ENCODE data around the gene CSTF3.
"Not testable (repeated sequence)": the region's sequence is repeated elsewhere in the genome, so short reads cannot be mapped to it uniquely, and the experiment has no call there.

CSTF3 gene

DNA sequence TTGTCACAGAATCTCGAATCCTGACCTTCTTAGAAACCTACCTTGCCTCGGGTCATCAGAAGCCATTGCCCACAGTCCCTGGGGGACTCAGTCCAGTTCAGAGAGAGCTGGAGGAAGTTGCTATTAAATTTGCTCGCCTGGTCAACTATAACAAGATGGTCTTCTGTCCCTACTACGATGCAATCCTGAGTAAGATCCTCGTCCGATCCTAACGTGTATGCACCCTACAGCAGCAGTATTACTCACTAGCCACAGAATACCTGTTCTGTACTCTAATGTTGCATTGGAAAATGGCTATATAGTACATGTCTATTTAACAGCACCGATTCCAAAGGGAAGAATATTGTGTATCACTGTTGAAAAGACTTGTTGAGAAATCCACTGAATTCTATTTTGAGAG lies 88.8 kb downstream of the CSTF3 start:
- no peak for DNase-seq

DNA sequence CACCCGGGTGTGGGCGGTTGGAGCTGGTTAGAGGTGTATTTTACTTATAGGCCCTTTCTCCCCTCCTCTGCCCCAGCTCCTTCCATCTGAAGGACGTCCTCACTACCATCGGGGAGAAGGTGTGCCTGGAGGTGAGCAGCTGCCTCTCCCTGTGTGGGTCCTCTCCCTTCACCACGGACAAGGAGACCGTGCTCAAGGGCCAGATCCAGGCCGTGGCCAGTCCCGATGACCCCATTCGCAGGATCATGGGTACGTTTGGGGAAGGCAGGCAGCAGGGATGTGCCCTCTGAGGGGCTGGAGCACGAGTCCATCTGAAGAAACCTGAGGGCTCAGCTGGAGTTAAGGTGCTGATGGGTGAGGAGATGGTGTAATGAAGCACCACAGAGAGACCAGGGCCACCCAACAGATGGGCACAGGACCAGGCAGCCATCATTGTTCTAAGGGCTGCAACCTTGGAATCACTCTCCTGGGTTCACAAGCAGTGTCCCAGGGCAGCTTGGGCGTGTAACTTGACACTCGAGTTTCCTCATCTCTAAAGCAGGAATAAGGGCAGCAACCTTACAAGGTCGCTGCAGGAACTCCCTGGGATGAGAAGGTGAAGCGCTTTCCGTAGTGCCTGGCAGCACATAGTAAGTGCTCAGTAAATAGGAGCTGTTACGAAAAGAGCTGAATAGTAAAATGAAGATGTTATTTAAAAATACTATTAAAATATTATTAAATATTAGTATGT lies 92.5 kb downstream of the CSTF3 start:
- no peak for DNase-seq

DNA sequence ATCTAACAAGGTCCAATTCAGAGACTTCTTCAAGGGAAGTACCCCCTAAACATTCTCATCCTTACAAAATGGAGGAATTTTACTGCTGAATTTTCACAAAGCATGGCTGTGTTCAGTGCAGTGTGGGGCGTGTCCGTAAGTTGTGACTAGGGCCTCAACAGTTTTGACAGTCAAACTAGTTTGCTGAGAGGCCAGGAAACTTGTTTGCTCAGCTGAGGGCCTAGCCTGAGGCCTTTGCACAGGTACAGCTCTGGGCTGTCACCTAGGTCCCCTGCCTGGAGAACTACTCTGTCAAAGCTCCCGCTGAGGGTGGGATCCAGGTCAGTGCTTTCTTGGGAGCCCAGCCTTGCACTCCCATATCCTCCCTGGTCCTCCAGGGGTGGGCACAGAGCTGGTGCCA lies 94.0 kb downstream of the CSTF3 start:
- no peak for DNase-seq

DNA sequence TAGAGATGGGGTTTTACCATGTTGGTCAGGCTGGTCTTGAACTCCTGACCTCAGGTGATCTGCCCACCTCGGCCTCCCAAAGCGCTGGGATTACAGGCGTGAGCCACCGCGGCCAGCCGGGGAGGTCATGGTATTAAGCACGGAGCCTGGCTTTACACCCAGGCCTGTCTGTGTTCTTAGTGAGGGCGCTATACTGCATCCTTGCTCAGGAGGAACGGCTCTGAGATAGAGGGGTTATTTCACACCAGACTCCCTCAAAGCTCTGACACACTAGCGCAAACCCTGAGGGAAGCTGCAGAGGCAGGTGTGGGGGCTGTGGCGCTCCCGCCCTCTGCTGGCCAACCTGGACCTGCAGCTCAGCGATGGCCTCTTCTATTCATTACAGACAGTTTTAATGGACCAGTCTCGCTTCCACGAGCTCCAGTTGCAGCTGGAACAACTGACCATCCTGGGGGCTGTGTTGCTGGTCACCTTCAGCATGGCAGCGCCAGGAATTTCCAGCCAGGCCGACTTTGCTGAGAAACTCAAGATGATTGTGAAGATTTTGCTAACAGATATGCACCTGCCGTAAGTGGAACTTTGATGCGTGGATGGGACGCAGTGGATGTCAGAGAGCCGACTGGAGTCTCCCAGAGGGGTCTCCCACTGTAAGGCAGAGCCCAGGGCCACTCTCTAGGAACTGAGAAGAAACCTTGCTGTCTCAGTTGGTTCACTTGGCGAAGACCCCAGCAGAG lies 95.7 kb downstream of the CSTF3 start:
- peak; percentile 25 to 63 for DNase-seq

DNA sequence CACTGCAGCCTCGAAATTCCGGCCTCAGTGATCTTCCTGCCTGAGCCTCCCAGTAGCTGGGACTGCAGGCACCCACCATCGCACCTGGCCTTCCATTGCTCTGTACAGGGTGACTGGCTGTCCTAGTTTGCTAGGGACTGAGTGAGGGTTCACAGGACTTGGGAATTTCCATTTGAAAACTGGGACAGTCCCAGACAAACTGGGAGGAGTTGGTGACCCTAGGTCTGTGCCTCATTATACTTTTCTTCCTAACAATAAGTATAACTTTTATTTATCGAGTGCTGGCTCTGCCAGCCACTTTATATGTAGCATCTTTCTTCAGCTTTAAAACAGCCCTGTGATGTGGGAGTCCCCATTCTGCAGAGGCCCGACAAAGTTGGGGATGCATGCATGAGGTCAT lies 96.4 kb downstream of the CSTF3 start:
- DNase-seq, result no peak

DNA sequence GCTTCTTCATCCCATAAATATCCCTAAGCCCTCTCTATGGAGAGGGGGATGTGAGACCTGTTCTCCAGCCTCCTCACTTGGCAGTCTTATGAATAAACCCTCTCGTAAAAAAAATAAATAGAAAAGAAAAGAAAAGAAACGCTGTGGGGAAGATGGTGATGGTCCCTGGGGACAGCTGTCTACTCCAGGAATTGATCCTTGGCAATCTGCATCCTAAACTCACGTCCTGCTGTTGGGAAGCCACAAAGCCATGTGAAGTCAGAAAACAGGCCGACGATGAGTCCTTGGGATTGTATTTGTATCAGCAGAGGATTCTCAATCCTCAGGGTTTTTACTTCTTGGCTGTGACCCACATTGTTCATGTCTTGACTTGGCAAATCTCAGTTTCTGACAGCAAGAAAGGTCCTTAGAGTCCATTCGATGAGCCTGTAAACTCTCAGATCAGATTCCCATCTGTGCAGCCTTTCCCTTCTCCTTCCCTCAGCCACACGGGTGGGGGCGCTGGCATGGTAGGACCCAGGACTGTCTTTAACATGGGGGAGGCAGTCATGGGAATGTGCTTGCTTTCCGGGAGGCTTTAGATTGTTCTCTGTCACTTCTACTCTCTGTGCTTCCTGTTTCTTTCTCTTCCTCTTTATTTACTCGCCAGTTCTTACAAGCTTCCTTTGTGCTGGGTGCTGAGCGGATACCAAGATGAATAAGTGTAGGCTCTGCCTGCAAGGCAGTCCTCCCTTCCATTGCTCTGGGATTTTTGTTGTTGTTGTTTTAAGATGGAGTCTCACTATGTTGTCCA lies 97.1 kb downstream of the CSTF3 start:
- peak in 1 of 2 donors; percentile 44 for DNase-seq

DNA sequence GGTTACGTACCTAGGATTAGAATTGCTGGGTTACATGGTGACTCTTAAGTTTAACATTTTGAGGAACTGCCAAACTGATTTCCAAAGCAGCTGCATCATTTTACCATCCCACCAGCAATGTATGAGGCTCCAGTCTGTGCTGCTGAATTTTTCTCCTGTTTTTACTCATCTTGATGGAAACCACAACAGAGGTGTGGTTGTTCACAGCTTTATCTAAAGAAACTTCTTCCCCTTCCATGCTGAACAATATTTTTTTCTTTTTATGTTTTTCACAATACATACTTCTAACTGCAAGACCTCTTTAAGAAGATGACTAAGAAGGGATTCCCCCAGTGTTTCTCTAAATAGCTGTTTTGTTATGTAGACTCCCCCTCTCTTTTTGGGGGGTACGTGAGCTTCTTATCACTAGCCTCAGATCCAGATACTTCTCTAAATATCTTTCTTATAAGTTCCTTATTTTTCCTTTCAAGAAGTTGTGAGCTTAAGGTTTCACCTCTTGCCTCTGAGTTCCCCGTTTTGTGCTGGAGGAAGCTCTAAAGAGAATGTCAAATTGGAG lies 97.9 kb downstream of the CSTF3 start:
- DNase-seq, result peak in 1 of 2 donors; percentile 97

DNA sequence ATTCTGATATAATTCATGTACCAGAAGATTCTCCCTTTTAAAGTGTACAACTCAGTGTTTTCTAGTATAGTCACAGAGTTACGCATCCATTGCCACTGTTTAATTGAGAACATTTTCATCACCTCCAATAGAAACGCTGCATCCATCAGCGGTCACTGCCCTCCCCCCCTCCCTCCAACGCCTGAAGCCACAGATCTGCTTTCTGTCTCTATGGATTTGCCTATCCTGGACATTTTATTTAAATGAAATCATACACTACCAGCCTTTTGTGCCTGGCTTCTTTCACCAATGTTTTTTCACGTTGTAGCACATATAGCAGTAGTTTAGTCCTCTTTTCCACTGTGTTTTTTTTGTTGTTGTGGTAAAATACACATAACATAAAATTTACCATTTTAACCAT lies 99.1 kb downstream of the CSTF3 start:
- no peak for DNase-seq

DNA sequence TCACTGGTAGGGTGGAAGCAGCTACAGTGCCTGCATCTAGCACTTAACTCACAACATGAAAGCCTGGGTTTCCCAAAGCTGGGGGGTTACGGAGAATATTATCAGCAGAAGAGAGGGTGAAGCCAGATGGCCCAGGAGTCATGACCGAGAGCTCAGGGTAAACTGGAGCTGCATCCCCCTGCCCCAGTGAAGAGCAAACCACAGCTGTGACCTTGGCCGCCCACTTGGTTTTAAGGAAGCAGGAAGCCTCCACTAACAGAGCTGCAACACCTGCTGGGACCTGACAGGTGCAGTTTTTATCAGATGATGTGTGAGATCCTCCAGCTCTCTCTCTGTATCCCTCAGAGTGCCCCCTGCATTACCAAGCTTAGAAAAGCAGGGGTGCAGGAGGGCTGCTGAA lies 101.0 kb downstream of the CSTF3 start:
- no peak for DNase-seq

DNA sequence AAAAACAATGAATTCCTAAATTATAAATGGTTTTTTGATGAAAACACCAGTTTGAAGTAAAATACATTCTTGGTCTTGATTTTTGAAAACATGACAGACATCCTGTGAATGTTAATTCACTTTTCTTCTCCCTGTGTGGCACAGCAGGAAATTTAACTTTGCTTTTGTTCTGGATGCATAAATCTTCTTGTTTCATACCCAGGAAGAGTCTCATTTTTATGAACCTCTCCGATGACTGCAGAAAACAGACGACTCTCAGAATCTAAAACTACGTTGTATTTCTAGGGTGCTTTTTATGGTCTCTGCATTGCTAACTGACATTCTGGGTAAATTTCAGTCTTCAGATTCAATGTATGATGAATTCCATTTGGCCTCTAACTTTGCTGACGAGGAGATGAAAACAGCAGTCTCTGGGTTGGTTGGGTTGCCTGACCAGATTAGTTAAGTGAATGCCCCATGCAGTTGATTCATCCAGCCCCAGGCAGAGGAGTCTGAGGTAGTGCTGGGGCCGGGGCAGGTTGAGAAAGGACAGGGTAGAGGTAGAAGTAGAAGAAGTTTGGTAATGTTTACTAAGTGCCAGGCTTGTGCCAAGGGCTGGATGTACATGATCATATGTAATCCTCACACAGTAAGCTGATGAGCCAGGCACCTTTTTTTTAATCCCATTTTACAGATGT lies 101.8 kb downstream of the CSTF3 start:
- DNase-seq, result no peak

DNA sequence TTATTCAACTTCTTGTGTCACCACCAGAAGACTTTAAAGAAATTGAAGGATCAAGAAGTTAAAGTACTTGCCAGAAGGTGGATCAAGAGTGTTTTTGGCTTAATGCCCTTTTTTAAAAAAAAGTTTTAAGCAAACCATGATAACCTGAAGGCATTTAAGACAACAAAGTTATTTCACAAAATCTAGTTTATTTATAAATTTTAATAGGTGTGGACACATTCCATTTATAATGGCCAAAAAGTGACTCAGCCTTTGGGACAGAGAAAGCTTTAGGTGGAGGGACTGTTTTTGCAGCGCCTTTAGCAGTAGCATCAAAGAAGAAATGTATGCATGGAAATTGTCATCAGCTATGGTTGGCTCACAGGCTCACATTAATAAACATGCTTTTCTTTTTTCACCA lies 104.0 kb downstream of the CSTF3 start:
- DNase-seq, result no peak

DNA sequence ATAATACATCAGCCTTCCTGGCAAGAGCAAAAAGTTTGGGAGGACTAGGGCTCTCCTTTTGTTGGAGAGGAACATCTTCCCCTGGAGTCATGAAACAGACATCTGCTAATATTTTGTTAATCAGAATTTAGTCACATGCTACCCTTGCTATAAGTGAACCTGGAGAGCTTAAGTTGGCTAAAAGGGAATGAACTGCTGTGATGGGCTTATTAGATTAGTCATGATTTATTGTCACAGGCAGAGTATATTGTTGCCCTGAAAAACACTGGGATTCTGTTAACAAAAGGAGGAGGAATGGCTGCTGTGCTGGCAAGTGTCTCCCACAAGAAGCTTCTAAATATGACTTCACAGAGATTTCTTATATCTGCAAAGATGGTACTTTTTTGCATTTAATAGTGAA lies 105.9 kb downstream of the CSTF3 start:
- no peak for DNase-seq

DNA sequence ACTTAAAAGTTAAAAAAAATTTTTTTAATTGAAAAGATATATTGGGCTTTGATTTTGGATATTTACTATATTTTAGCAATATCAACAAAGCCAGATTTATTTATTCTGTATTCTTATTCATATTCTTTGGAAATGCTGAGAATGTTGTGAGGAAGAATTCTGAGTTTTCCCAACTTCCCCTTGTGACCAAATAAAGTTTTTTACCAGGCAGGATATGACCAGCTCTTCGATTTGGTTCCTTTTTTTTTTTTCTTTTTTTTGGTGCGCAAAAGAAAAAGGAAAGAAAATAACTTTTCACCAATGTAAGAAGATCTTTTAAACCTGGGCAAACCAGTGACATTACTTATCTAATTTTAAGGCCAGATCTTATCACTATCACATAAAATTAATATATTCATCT lies 109.0 kb downstream of the CSTF3 start:
- DNase-seq, result no peak

DNA sequence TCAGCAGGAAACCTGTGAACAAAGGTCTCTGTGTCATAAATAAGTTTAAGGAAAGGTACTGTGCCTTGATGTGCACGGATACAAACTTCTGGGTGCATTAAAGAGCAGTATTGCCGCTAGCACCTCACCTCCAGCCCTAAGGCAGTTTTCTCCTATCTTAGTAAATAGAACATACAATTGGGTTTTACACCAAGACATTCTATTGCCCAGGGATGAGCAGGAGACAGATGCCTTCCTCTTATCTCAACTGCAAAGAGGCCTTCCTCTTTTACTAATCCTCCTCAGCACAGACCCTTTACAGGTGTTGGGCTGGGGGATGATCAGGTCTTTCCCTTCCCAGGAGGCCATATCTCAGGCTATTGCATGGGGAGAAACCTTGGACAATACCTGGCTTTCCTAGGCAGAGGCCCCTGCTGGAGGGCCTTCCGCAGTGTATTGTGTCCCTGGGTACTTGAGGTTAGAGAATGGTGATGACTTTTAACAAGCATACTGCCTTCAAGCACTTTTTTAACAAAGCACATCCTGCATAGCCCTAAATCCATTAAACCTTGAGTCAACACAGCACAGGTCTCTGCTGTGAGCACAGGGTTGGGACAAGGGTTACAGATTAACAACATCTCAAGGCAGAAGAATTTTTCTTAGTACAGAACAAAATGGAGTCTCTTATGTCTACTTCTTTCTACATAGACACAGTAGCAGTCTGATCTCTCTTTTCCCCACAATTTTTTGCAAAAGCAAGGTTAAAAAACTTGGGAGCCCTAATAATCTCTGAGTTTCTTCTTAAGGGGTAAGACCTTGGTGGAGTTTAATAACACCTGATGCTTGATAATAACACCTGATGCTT lies 111.5 kb downstream of the CSTF3 start:
- DNase-seq, result not testable (repeated sequence)

DNA sequence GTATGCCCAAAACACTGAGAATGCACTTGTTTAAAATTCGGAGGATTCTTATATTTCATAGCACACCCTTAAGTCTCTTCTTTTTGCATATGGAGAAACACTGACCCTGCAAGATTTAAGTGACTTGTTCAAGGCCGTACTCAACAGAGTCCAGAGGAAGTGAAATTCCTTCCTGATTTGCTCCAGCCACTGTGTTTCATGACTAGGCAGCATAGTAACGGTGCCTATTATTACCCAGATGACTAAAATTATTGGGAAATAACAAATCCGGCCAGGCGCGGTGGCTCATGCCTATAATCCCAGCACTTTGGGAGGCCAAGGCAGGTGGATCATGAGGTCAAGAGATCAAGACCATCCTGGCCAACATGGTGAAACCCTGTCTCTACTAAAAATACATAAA lies 112.6 kb downstream of the CSTF3 start:
- DNase-seq, result not testable (repeated sequence)

DNA sequence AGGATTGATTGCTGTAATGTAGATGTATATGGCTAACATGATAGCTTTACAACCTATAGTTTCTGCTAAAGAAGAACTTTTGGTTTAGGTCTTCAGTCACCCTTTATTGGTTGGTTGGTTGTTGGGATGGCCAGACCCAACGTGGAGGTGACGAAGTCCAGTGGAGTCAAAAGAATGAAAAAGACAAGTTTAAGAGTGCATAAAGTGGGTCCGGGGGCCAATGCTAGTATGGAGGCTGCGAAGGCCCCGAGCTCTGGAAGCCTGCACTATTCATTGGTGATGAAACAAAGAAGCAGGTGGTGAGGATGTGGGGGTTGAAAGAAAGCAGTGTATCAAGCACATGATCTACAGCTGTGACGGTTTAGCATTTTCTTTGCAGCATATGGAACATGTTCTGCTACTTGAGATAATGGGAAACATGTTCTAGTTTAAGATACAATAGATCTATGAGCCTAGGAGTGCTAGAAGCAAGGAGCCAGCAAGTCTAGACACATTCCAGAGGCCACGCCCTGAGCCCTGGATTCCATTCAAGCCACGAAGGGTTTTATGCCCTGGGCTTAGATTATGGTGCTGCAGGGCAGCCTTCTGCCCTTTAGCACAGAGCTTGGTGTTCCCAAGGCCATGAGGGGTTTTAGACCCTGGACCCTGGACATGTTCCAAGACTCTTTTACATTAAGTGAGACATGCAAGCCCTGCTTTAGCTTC lies 115.6 kb downstream of the CSTF3 start:
- no peak for DNase-seq

DNA sequence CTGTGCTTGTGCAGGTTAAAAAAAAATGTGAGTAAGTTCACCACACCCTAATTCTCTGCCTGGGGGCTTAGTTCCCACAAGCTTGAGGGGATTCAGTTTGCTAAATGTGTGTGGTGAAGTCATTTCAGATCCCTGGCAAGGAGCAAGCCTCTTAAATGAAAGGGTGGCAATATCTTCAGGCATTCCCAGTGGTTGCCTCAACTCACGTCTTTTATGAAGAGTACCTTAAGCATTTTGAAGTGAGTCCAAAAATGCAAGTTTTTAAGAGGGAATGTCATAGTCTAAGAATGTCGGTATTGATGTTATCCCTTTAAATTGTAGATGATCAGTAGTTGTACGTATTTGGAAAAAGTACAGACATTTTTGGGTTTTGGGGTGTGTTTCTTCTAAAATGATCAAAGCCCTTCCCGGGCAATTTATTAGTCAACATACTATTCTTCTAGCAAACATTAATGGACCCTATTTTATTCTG lies 117.0 kb downstream of the CSTF3 start:
- no peak for DNase-seq

DNA sequence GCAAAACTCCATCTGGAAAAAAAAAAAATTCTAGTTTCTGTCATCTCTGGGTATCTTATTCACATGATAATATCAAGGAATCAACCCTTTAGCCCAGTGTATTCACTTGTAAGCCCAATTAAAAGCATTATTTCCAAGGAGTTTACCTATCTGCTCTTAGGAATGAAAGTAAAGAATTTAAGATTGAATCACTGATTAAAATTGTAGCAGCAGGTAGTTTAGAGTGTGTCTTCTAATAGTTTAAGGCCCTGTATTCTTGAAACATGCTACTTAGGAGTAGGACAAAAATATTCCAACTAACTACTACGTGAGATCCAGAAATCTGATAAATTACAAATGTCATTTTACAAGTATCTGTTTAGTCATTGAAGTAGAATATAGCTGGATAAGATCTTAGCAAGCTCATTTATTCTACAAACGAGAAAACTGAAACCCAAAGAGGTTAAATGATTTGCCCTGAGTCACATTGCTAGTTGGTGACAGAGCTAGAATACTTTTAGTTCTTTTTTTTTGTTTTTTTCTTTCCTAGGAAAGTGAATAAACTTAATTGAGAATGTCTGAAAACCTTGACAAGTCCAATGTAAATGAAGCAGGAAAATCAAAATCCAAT lies 118.0 kb downstream of the CSTF3 start:
- DNase-seq, result peak in 1 of 2 donors; percentile 5

DNA sequence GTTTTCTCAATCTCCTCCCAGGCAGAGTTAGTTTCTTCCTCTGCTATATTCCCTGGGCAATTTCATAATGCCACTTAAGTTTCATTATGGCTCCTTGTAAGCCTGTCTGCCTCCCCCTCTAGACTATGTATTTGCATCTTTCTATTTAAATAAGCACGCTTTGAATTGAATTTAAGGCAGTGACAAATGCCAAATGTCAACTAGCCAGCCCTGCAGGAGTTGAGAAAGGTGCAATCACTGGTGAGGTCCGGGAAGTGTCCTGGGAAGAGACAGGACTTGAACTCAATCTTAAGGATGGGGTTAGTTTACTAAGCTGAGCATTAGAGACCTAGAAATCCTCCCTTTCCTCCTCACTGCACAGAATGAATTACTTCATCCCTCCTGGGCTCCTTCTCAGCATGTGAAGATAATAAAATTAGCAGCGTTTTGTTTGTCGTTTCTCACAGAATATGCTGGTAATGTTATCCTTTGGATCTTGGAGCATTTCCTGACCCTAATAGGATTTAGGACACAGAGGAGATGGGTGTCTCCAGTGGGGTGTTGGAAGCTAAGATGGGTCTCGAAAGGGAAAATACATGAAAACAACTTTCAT lies 120.3 kb downstream of the CSTF3 start:
- no peak for DNase-seq
